Stomach (tissue), 4 donors: ENCODE results near the gene CD14.

Experiments
- CTCF ChIP-seq, 7 experiments: fragments of 450-650 bp in 4 of 7; fragments of 200-600 bp in 3 of 7; sonication (generic) in 3 of 7; IDR thresholded peaks; one replicate each; pipeline ENCODE4 v1.5.1; 2016 to 2019; ENCODE audit warnings: antibody characterized with exemption in 7 of 7, control low read depth in 2 of 7, mild to moderate bottlenecking in 1 of 7
- EP300 ChIP-seq: sonication (generic); formaldehyde crosslinking; IDR thresholded peaks from one replicate; pipeline ENCODE4 v1.6.1; 2017; ENCODE audit warnings: antibody characterized with exemption
- POLR2A ChIP-seq, 4 donors: fragments of 450-650 bp; IDR thresholded peaks; one replicate each; pipeline ENCODE4 v1.6.1; 2016; ENCODE audit warnings: antibody characterized with exemption in 4 of 4, control low read depth in 2 of 4, mild to moderate bottlenecking in 1 of 4, moderate library complexity in 1 of 4

GRCh38 chr5:140677947-140678346 is 45.0 kb upstream of the CD14 start:
- no peak for TF ChIP-seq POLR2A (IDR thresholded peaks at IDR 0.05)
- TF ChIP-seq EP300 = no peak
- no peak for TF ChIP-seq CTCF (IDR thresholded peaks at IDR 0.05)
